GM12864 (cell line): ENCODE measurements around the gene DIP2A.
A peak's percentile ranks its signal among the peaks of the same experiment; 100 is the strongest.

Experiments
- DNase-seq: peaks from one replicate; pipeline ENCODE4 v3.0.0-alpha.2; 2011; ENCODE audit warnings: low read depth
- H3K4me3 ChIP-seq: 2 replicates; pipeline ENCODE4 v1.5.1; 2011; ENCODE audit warnings: mild to moderate bottlenecking, low read depth, low read length, control low read depth
- TF ChIP-seq, protein P1 (sequence below): IDR thresholded peaks from 2 replicates; pipeline ENCODE4 v1.5.1; 2011; ENCODE audit warnings: low read depth, mild to moderate bottlenecking, moderate library complexity, low read length, control low read depth, inconsistent platforms; ENCODE audit errors: missing control alignments

Gene DIP2A

GRCh38 chr21:46500224-46500861, 41.7 kb downstream of the DIP2A start:
- H3K4me3 ChIP-seq, result no peak overlapping the region; the same call in 1 of the 2 replicates
- peak; percentile 34 for DNase-seq
- TF ChIP-seq, protein P1, sequence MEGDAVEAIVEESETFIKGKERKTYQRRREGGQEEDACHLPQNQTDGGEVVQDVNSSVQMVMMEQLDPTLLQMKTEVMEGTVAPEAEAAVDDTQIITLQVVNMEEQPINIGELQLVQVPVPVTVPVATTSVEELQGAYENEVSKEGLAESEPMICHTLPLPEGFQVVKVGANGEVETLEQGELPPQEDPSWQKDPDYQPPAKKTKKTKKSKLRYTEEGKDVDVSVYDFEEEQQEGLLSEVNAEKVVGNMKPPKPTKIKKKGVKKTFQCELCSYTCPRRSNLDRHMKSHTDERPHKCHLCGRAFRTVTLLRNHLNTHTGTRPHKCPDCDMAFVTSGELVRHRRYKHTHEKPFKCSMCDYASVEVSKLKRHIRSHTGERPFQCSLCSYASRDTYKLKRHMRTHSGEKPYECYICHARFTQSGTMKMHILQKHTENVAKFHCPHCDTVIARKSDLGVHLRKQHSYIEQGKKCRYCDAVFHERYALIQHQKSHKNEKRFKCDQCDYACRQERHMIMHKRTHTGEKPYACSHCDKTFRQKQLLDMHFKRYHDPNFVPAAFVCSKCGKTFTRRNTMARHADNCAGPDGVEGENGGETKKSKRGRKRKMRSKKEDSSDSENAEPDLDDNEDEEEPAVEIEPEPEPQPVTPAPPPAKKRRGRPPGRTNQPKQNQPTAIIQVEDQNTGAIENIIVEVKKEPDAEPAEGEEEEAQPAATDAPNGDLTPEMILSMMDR, result no peak

- H3K4me3 ChIP-seq, result peak overlapping the region; percentile 8
- peak; percentile 55 for DNase-seq
- TF ChIP-seq, protein P1, result peak; percentile 29
These were observed 45.3 kb downstream of the DIP2A start for GRCh38 chr21:46503922-46504550.

GRCh38 chr21:46504666-46505065, 46.0 kb downstream of the DIP2A start:
- DNase-seq, result no peak
- peak overlapping the region; percentile 8; the same call in 1 of the 2 replicates for H3K4me3 ChIP-seq
- TF ChIP-seq, protein P1, result no peak

DNA sequence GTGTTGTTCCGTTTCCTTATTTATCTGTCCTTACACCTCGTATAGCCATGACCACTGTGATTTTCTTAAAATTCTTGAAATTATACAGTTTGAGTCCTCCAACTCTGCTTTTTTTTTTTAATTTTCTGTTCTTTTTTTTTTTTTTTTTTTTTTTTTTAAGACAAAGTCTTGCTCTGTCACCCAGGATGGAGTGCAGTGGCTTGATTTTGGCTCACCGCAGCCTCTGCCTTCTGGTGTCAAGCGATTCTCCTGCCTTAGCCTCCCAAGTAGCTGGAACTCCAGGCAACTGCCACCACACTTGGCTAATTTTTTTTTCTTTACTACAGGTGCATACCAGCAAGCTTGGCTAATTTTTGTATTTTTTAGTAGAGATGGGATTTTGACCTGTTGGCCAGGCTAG, 48.9 kb downstream of the DIP2A start:
- TF ChIP-seq, protein P1, result no peak
- H3K4me3 ChIP-seq, result no peak overlapping the region
- DNase-seq, result no peak

- no peak for DNase-seq
- no peak overlapping the region for H3K4me3 ChIP-seq
- TF ChIP-seq, protein P1, result no peak
These were observed 51.2 kb downstream of the DIP2A start for GRCh38 chr21:46509741-46510502.

DNA sequence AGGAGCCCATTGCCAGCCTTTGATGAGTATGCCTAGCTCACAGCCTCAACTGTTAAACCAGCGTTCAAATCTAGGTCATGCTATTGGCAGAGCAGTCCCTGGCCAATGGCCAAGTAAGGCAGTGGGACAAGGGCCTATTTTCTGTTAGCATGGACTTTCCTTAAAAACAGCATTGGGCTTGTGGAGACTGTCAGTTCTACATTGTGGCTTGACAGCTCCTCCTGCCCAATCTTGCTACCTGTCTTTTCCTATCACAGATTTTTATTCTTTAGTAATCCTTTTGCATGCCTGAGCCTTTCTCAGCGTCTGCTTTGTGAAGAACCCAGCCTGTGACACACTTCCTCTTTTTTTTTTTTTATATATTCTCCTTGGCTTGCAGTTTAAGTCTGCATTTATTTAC, 56.4 kb downstream of the DIP2A start:
- no peak for DNase-seq
- H3K4me3 ChIP-seq, result no peak overlapping the region
- TF ChIP-seq, protein P1, result no peak
